PFSK-1 (cell line): ENCODE measurements around the gene RHOBTB3.

Experiments
- POLR2AphosphoS5 ChIP-seq: IDR thresholded peaks from 2 replicates; pipeline ENCODE4 v1.6.1; 2012; ENCODE audit warnings: low read depth, mild to moderate bottlenecking, control low read depth, low read length, moderate library complexity
- TAF1 ChIP-seq: IDR thresholded peaks from 2 replicates; pipeline ENCODE4 v1.6.1; 2012; ENCODE audit warnings: low read length, control low read depth, borderline replicate concordance; ENCODE audit not compliant: insufficient read depth
- TF ChIP-seq, protein P1 (sequence below), 2 experiments: IDR thresholded peaks; 2 replicates each; pipeline versions ENCODE4 v1.6.1 to v1.8.0; 2011 to 2012; ENCODE audit warnings: low read depth in 2 of 2, low read length in 2 of 2, control low read depth in 1 of 2, inconsistent platforms in 1 of 2, mild to moderate bottlenecking in 1 of 2, moderate library complexity in 1 of 2; ENCODE audit not compliant: insufficient read depth in 1 of 2

DNA sequence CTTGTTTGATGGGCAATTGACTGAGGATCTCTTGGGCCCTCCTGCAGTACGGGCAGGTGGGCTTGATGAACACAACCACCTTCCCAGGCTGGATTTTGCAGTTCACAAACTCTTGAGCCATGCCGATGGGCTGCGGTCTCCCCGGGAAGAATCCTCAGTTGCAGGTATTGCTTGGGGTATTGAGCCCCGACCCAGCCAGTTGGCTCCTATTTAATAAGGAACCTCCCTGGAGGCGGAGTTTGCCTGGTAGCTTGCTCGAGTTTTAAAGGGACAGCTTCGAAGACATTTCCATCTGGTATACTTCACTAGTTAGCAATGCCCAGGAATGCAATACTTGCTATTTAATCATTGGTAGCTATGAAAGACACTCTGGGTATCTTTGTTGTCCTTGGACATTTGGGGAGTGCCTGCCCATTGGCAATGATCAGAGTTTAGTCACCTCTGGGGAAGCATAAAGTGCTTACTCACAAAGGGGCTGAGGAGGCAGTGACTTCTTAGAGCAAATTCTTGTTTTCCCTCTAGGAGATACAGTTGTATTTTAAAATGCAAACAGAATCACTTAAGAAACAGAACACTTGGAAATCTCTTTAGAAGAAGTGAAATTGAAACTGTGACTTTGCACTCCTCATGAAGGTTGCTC lies 91.5 kb downstream of the RHOBTB3 start, which contains the start of gene GLRX:
- TF ChIP-seq POLR2AphosphoS5 (no peak), TAF1 (no peak)
- TF ChIP-seq, protein P1, sequence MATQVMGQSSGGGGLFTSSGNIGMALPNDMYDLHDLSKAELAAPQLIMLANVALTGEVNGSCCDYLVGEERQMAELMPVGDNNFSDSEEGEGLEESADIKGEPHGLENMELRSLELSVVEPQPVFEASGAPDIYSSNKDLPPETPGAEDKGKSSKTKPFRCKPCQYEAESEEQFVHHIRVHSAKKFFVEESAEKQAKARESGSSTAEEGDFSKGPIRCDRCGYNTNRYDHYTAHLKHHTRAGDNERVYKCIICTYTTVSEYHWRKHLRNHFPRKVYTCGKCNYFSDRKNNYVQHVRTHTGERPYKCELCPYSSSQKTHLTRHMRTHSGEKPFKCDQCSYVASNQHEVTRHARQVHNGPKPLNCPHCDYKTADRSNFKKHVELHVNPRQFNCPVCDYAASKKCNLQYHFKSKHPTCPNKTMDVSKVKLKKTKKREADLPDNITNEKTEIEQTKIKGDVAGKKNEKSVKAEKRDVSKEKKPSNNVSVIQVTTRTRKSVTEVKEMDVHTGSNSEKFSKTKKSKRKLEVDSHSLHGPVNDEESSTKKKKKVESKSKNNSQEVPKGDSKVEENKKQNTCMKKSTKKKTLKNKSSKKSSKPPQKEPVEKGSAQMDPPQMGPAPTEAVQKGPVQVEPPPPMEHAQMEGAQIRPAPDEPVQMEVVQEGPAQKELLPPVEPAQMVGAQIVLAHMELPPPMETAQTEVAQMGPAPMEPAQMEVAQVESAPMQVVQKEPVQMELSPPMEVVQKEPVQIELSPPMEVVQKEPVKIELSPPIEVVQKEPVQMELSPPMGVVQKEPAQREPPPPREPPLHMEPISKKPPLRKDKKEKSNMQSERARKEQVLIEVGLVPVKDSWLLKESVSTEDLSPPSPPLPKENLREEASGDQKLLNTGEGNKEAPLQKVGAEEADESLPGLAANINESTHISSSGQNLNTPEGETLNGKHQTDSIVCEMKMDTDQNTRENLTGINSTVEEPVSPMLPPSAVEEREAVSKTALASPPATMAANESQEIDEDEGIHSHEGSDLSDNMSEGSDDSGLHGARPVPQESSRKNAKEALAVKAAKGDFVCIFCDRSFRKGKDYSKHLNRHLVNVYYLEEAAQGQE (IDR thresholded peaks at IDR 0.05; ENCODE audit: insufficient read depth in 1 of 2, low read depth in 2 of 2, low read length in 2 of 2), result no peak
